ENCODE measurements around the gene VOPP1.

The VOPP1 gene

DNA sequence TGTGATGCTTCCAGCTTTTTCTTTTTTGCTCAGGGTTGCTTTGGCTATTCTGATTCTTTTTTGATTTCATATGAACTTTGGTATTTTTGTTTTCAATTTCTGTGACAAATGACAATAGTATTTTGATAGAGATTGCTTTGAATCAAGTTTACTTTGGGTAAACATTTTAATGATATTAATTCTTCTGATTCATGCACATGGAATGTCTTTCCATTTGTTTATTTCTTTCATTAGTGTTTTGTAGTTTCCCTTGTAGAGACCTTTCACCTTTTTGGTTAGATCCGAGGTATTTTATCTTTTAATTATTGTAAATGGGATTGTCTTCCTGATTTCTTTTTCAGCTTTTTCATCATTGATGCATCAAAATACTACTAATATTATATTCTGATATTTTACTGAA, 114.0 kb downstream of the VOPP1 start:
- DNase-seq, result no peak

- no peak for DNase-seq
Measured at GRCh38 chr7:55457801-55458200, 114.5 kb downstream of the VOPP1 start.

DNA sequence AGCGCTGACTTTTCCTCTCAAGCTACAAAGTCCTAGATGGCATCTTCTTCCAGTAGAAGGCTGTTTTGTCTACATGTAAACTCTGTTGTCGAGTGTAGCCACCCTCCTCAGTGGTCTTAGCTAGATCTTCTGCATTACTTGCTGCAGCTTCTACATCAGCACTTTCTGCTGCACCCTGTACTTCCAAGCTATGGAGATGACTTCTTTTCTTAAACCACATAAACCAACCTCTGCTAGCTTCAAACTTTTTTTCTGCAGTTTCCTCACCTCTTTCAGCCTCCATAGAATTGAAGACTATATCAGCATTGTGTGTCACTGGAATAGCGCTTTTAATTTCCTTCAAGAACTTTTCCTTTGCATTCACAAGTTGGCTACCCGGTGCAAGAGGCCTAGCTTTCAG, 119.3 kb downstream of the VOPP1 start:
- no peak for DNase-seq

GRCh38 chr7:55449992-55450535, 122.2 kb downstream of the VOPP1 start:
- no peak for DNase-seq

GRCh38 chr7:55449205-55449991, 122.9 kb downstream of the VOPP1 start:
- DNase-seq, result no peak

DNA sequence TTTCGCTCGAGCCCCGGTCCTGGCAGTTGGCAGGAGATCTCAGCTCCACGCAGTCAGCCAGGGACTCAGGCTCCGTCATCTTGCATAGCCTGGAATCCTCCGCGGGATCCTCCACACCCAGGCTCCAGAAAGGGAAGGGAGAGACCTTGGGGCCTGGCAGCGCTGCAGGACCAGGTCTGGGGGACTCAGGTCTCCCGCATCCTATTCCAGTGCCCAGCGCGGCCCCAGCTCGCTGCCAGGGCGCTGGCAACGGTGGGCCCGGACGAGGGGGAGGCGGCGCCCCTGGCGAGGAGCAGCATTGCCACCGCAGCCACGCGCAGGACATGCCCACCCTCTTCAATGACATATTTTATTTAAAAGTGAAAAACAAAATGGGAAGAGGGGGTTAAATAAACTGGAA, 123.8 kb downstream of the VOPP1 start:
- DNase-seq, result no peak

GRCh38 chr7:55444786-55445185, 127.5 kb downstream of the VOPP1 start:
- DNase-seq, result no peak

DNA sequence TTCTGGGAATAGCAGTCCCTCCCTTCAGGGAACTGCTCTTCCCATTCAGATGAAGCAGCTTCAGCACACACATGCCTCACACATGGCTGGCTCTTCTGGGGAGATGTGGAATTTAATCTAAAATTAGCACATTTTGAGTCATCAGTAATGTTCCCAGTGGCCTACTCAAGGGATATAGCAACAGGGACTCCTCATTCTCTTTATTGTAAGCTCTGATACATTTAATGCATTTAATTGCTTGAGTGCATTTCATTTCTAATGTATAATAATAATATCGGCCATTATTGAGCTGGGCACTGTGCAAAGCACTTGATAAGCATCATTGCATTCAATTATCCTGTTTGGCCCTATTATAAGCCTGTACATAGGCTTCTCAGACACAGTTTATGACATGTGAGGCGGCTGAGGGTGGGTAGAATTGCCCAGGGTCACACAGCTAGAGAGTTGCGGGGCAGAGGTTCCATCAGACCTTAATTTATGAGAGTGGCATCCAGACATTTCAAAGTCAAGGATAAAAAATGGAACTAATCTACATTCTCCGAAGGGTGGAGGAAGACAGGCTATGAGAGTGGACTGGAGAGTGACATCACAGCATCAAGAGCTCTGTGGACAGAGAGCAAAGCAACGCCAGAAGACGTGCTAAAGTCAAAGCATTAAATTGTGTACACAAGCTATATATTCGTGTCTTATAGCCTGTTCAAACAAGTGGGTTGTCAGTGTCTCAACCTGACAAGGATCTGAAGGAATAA, 130.4 kb downstream of the VOPP1 start:
- DNase-seq, result no peak

GRCh38 chr7:55441002-55441401, 131.3 kb downstream of the VOPP1 start:
- no peak for DNase-seq

- DNase-seq, result no peak
Measured at GRCh38 chr7:55440040-55440690, 132.1 kb downstream of the VOPP1 start.

- peak; percentile 71 for DNase-seq
Measured at GRCh38 chr7:55439627-55440026, 132.7 kb downstream of the VOPP1 start.

DNA sequence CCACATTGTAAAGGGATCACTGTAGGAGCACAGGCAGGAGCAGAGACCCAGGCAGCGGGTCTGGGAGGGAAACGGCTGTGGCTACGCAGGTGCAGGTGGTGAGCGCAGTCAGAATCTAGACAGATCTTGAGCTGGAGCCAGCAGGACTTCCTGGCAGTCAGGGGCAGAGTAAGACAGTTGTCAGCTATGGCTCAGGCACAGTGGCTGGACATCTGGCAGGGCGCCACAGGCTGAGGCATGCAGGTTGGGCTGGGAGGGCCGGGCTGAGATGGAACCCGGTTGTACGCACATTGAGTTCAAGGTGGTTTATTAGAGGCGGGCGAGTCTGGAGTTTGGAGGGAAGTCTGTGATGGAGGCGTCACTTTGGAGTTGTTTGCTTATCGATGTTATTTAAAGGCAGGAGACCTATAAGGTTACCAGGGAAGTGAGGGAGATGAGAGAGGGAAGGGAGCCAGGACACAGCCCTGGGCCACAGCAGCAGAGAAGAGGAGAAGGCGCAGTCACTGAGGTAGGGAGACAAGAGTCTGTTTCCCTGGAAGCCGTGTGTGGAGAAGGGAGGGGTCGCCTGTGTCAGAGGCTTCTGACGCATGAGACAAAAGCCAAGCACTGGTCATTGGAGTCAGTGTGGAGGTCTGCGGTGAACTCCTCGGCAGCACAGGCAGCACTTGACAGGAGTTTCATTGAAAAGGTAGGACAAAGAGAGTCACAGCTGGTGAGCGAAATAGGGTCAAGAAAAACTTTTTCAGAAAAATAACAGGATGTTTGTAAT, 133.4 kb downstream of the VOPP1 start:
- peak; percentile 93 for DNase-seq

GRCh38 chr7:55438085-55438756, 134.1 kb downstream of the VOPP1 start:
- DNase-seq, result peak; percentile 88

- no peak for DNase-seq
Measured at GRCh38 chr7:55437375-55437774, 134.9 kb downstream of the VOPP1 start.

DNA sequence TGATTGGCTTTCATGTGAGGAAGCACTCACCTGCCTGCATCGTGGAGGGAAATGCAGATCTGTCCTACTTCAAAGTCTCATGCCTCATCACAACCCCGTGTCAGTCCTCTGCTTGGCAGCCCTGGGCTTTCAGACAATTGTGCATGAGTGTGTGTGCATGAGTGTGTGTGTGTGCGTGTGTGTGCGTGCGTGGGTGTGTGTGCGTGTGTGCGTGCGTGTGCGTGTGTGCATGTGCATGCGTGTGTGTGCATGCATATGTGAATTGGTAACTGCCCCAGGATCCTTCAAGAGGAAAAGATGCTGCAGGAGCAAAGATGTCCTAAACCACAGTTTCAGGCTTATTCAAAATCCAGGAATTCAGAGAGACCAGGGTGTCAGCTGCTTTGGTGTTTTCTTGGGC, 135.8 kb downstream of the VOPP1 start:
- DNase-seq, result no peak

- no peak for DNase-seq
Measured at GRCh38 chr7:55435466-55435865, 136.8 kb downstream of the VOPP1 start.

- DNase-seq, result peak; percentile 58
Measured at GRCh38 chr7:55432939-55433784, 139.1 kb downstream of the VOPP1 start.

DNA sequence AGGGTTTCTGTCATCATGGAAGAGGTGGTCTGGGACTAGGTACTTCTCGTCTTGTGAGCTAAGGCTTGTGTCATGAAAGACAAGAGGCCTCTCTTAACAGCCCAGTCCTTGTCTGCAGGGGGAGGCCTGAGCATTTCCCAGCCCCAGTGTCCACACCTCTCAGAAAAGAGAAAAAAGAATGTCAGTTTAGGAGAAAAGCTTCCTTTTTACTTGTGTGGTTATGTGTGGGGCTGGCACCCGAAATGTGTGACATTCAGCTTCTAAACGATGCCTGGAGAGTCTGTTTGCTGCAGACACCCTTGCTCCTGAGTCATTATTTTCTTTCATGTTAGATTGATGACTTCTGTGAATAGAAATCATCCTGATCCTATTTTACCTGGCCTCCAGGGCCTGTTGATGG, 139.8 kb downstream of the VOPP1 start:
- DNase-seq, result no peak

GRCh38 chr7:55431898-55432297, 140.4 kb downstream of the VOPP1 start:
- no peak for DNase-seq

GRCh38 chr7:55429835-55430499, 142.3 kb downstream of the VOPP1 start:
- no peak for DNase-seq

- DNase-seq, result no peak
Measured at GRCh38 chr7:55427800-55428199, 144.5 kb downstream of the VOPP1 start.

Measured in NCI-H2029 (cell line).